T-helper 1 cell treated with Interleukin-12 subunit alpha and Interleukin-12 subunit beta and Interleukin-4 antibody, amounts not matched to agents 30 μg/mL and 1 μg/mL, for 36 hours (primary cell): ENCODE measurements around the gene REXO5.

Source experiments
- H3K27ac Mint-ChIP-seq: one replicate; pipeline ENCODE4 v1.8.0; 2021; ENCODE audit warnings: mild to moderate bottlenecking, mixed read lengths
- H3K27me3 Mint-ChIP-seq: one replicate; pipeline ENCODE4 v1.8.0; 2021; ENCODE audit warnings: low read depth, mixed read lengths
- H3K36me3 Mint-ChIP-seq: one replicate; pipeline ENCODE4 v1.8.0; 2021; ENCODE audit warnings: low read depth, mixed read lengths
- H3K4me1 Mint-ChIP-seq: one replicate; pipeline ENCODE4 v1.8.0; 2021; ENCODE audit warnings: low read depth, mixed read lengths
- H3K4me3 Mint-ChIP-seq: one replicate; pipeline ENCODE4 v1.8.0; 2021; ENCODE audit warnings: mild to moderate bottlenecking, moderate library complexity, mixed read lengths
- H3K9me3 Mint-ChIP-seq: one replicate; pipeline ENCODE4 v1.8.0; 2021; ENCODE audit warnings: mixed read lengths

Gene REXO5

GRCh38 chr16:20866145-20866772 lies 59.9 kb downstream of the REXO5 start:
- peak overlapping the region; percentile 75 for H3K27ac Mint-ChIP-seq
- H3K4me1 Mint-ChIP-seq: peaks cover 46% of the 10 kb centered on the region
- H3K4me3 Mint-ChIP-seq: no peak overlapping the region
- H3K9me3 Mint-ChIP-seq: no peaks in the 10 kb centered on the region
- H3K27me3 Mint-ChIP-seq: no peaks in the 10 kb centered on the region
- H3K36me3 Mint-ChIP-seq: peaks cover 40% of the 10 kb centered on the region

- peaks cover 42% of the 10 kb centered on the region for H3K36me3 Mint-ChIP-seq
- H3K27ac Mint-ChIP-seq: peak overlapping the region; percentile 53
- peaks cover 49% of the 10 kb centered on the region for H3K4me1 Mint-ChIP-seq
- no peak overlapping the region for H3K4me3 Mint-ChIP-seq
- H3K9me3 Mint-ChIP-seq: no peaks in the 10 kb centered on the region
- no peaks in the 10 kb centered on the region for H3K27me3 Mint-ChIP-seq
Observed at GRCh38 chr16:20866801-20867200, 60.5 kb downstream of the REXO5 start.

GRCh38 chr16:20867585-20867984 lies 61.3 kb downstream of the REXO5 start:
- H3K27ac Mint-ChIP-seq: no peak overlapping the region
- peaks cover 43% of the 10 kb centered on the region for H3K36me3 Mint-ChIP-seq

GRCh38 chr16:20868890-20869289 lies 62.6 kb downstream of the REXO5 start:
- Mint-ChIP-seq H3K9me3 (no peaks in the 10 kb centered on the region), H3K4me3 (no peak overlapping the region), H3K36me3 (peaks cover 34% of the 10 kb centered on the region)

More at GRCh38 chr16:20867585-20867984, 61.3 kb downstream of the REXO5 start:
- no peaks in the 10 kb centered on the region for H3K9me3 Mint-ChIP-seq
- peaks cover 52% of the 10 kb centered on the region for H3K4me1 Mint-ChIP-seq
- H3K27me3 Mint-ChIP-seq: no peaks in the 10 kb centered on the region
- H3K4me3 Mint-ChIP-seq: no peak overlapping the region

GRCh38 chr16:20870122-20870820 lies 63.9 kb downstream of the REXO5 start:
- Mint-ChIP-seq H3K27ac (no peak overlapping the region), H3K36me3 (peaks cover 26% of the 10 kb centered on the region), H3K4me3 (no peak overlapping the region), H3K27me3 (no peaks in the 10 kb centered on the region), H3K4me1 (peaks cover 69% of the 10 kb centered on the region), H3K9me3 (no peaks in the 10 kb centered on the region)

More at GRCh38 chr16:20868890-20869289, 62.6 kb downstream of the REXO5 start:
- H3K4me1 Mint-ChIP-seq: peaks cover 59% of the 10 kb centered on the region
- no peaks in the 10 kb centered on the region for H3K27me3 Mint-ChIP-seq
- H3K27ac Mint-ChIP-seq: peak overlapping the region; percentile 2

- Mint-ChIP-seq H3K27ac (no peak overlapping the region), H3K36me3 (peaks cover 24% of the 10 kb centered on the region), H3K4me3 (no peak overlapping the region), H3K9me3 (no peaks in the 10 kb centered on the region), H3K4me1 (peaks cover 64% of the 10 kb centered on the region), H3K27me3 (no peaks in the 10 kb centered on the region)
Observed at GRCh38 chr16:20871258-20871657, 64.9 kb downstream of the REXO5 start.

- Mint-ChIP-seq H3K27me3 (no peaks in the 10 kb centered on the region), H3K27ac (no peak overlapping the region), H3K36me3 (peaks cover 24% of the 10 kb centered on the region), H3K9me3 (no peaks in the 10 kb centered on the region), H3K4me3 (no peak overlapping the region), H3K4me1 (peaks cover 63% of the 10 kb centered on the region)
Observed at GRCh38 chr16:20871941-20872815, 65.9 kb downstream of the REXO5 start.

- Mint-ChIP-seq H3K4me3 (peak overlapping the region; percentile 36), H3K27ac (peak overlapping the region; percentile 96), H3K4me1 (peaks cover 63% of the 10 kb centered on the region), H3K9me3 (no peaks in the 10 kb centered on the region), H3K36me3 (peaks cover 27% of the 10 kb centered on the region), H3K27me3 (no peaks in the 10 kb centered on the region)
Observed at GRCh38 chr16:20873331-20873730, 67.0 kb downstream of the REXO5 start.

GRCh38 chr16:20874088-20874581 lies 67.8 kb downstream of the REXO5 start:
- Mint-ChIP-seq H3K4me1 (peaks cover 63% of the 10 kb centered on the region), H3K27ac (peak overlapping the region; percentile 96), H3K4me3 (peak overlapping the region; percentile 75), H3K9me3 (no peaks in the 10 kb centered on the region), H3K27me3 (no peaks in the 10 kb centered on the region), H3K36me3 (peaks cover 28% of the 10 kb centered on the region)

GRCh38 chr16:20875355-20875650 lies 69.0 kb downstream of the REXO5 start:
- H3K27ac Mint-ChIP-seq: peak overlapping the region; percentile 96
- peaks cover 66% of the 10 kb centered on the region for H3K4me1 Mint-ChIP-seq

GRCh38 chr16:20878682-20879147 lies 72.4 kb downstream of the REXO5 start:
- H3K27me3 Mint-ChIP-seq: no peaks in the 10 kb centered on the region
- H3K4me1 Mint-ChIP-seq: peaks cover 48% of the 10 kb centered on the region
- no peak overlapping the region for H3K27ac Mint-ChIP-seq
- no peak overlapping the region for H3K4me3 Mint-ChIP-seq
- no peaks in the 10 kb centered on the region for H3K9me3 Mint-ChIP-seq
- peaks cover 25% of the 10 kb centered on the region for H3K36me3 Mint-ChIP-seq

More at GRCh38 chr16:20875355-20875650, 69.0 kb downstream of the REXO5 start:
- Mint-ChIP-seq H3K36me3 (peaks cover 31% of the 10 kb centered on the region), H3K27me3 (no peaks in the 10 kb centered on the region), H3K4me3 (peak overlapping the region; percentile 45), H3K9me3 (no peaks in the 10 kb centered on the region)

- peak overlapping the region; percentile 4 for H3K27ac Mint-ChIP-seq
- no peaks in the 10 kb centered on the region for H3K9me3 Mint-ChIP-seq
- no peak overlapping the region for H3K4me3 Mint-ChIP-seq
- H3K27me3 Mint-ChIP-seq: no peaks in the 10 kb centered on the region
- H3K4me1 Mint-ChIP-seq: peaks cover 47% of the 10 kb centered on the region
- H3K36me3 Mint-ChIP-seq: peaks cover 30% of the 10 kb centered on the region
Observed at GRCh38 chr16:20879175-20880040, 73.1 kb downstream of the REXO5 start.

GRCh38 chr16:20880867-20881502 lies 74.7 kb downstream of the REXO5 start:
- Mint-ChIP-seq H3K9me3 (no peaks in the 10 kb centered on the region), H3K4me3 (no peak overlapping the region), H3K36me3 (peaks cover 32% of the 10 kb centered on the region), H3K27ac (no peak overlapping the region), H3K27me3 (no peaks in the 10 kb centered on the region), H3K4me1 (peaks cover 40% of the 10 kb centered on the region)
